Stimulated activated naive CD4-positive, alpha-beta T cell (primary cell): Measurements from ENCODE around the gene SLK.
A peak's percentile ranks its signal among the peaks of the same experiment; 100 is the strongest.

Source experiments
- DNase-seq, 6 experiments: peaks; one replicate each; lab custom pipeline; 2025; lab: John Stamatoyannopoulos, UW

The SLK gene

DNA sequence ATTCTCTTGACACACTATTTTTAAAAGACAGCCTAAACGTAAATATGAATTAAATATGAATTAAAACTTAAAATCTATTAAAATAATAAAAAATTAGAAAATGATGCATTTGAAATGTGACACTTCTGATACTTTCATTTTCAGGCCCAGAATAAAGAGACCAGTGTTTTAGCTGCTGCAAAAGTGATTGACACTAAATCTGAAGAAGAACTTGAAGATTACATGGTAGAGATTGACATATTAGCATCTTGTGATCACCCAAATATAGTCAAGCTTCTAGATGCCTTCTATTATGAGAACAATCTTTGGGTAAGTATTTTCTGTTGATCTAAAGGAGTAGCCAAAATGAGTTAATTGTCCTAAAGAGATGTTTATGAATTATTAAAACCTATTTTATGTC, 23.6 kb downstream of the SLK start:
- no peak for DNase-seq

DNA sequence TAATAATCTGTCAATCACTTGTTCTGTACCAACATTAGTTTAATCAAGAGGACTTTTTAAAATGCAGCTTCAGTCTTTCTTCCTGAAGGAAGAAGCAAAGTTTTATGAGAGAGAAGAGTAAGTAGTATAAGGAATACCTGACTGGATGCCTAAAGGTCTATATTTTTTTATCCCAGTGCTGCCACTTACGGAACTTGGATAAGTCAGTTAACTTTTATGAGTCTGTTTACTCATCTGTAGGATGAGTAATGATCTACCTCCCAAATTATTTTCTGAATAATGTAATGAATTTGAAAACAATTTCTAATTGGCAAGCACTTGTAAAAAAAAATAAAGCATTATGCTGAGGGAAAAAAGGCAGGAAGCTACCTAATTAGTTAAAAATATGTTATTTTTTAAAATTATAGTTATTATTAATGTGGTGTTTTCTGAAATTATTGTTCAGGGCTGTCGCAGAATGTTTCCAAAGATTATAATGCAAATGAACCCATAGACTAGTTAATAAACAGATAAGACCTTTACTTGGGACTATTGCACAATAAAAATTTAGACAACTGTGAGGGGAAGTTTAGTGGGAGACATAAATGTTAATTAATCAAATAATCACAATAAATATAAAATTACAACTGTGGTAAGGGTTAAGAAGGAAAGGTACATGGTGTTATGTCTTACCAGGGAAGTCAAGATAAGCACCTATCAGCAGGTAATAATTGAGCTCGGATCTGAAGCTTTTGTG, 24.6 kb downstream of the SLK start:
- DNase-seq = no peak

DNA sequence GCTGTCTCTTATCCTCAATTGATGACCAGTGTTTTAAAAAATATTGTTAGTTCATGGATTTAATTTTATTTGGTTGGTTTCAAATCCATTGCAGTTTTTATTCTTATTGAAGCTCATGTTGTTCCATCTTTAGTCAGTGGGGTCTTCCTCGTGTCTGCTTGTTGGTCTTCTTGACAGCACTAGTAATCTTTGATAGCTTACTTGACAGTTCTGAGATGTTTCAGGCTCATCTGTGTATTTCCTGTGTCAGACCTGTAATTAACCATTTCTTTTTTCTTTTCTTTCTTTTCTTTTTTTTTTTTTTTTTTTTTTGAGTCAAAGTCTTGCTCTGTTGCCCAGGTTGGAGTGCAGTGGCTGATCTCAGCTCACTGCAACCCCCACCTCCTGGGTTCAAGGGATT, 28.2 kb downstream of the SLK start:
- DNase-seq = no peak

DNA sequence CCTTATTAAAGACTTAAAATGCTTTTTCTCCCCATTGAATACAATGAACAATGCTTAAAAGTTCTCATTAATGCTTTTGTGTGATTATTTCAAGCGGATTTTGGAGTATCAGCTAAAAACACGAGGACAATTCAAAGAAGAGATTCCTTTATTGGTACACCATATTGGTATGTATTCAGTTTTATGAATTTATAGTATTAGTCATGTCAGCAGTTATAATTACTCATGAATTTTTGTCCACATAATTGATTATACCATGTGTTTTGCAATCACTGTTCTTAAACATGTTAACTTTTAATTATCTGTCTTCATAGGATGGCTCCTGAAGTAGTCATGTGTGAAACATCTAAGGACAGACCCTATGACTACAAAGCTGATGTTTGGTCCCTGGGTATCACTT, 31.9 kb downstream of the SLK start:
- no peak for DNase-seq

DNA sequence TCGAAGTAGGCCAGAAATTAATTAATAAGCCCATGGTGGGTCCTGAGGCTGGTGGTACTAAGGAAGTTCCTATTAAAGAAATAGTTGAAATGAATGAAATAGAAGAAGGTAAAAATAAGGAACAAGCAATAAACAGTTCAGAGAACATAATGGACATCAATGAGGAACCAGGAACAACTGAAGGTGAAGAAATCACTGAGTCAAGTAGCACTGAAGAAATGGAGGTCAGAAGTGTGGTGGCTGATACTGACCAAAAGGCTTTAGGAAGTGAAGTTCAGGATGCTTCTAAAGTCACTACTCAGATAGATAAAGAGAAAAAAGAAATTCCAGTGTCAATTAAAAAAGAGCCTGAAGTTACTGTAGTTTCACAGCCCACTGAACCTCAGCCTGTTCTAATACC, 36.0 kb downstream of the SLK start:
- no peak for DNase-seq

DNA sequence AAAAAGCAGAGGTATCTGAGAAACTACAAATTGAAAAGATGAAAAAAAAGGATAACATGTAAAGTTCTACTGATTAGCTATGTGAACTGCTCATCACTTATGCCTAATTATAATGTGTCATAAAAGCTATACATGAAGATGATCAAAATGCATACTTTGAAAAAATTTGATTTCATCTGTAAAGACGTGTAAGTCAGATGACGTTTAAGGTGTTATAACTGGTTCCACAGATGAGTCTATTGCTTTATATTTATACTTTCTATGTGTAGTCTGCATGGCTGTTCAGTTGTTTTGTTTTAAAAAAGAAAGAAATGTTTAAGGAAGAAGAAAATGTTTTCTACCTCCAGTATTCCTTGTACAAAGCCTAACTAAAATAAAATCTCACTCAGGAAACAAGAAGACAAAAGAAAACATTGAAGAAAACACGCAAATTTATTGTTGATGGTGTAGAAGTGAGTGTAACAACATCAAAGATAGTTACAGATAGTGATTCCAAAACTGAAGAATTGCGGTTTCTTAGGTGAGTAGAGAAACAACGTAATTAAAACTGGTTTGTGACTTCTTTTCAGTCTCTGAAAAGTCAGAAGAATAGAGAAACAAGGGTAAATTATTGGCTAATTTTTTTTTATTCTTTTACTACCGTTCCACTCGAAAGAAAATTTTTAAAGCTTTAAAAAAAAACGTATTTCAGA, 38.4 kb downstream of the SLK start:
- DNase-seq = no peak

DNA sequence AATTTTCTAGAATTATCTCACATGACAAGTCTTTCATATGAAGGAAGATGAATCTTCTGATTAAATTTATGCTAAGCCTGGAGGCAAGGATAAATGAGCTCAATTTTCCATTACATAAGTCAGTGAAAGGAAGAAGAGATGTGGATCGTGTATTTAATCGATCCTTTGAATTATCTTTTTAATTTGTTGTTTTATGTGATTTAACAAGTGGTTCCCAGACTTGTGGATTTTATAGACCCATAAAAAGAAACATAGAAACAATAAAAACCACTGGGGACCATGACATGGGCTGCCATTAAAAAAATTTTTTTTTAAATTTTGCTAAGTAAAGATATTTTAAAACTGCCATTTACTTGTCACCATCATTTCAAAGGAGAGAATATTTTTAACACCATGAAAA, 45.0 kb downstream of the SLK start:
- DNase-seq = no peak

DNA sequence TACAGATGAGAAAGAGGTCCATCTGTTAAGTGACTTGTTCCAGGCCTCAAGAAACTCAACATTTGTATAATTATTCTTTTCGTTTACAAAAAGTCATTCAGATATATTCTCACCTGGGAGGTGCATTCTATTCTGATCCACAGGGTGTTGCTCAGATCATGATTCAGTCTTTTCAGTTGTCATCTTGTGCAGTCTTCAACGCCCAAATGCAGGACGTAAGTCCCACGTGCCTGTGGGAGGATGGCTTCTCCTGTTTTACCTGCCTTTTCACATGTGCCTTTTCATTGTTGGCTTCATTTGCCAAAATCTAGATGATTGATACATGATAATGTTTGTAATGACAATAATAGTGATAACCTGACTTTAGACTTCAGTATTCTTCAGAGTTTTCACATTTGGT, 46.5 kb downstream of the SLK start:
- DNase-seq = no peak

DNA sequence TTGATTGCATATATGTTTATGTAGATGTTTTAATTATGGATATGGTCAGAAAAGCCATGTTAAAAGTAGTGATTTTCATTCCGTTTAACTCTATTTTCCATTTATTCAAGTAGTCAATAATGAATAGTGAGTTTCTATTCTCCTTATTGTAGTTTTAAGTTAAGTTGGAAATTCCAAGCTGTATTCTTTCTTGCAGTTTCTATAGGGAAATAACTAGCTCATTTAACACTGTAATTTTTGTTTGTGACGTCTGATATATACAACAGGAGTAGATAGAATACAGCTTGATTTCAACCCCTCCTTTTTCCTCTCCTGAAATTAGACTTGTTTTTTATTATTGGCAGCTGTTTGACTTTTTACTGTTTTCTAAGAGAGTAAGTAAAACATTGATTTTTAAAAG, 47.2 kb downstream of the SLK start:
- no peak for DNase-seq

DNA sequence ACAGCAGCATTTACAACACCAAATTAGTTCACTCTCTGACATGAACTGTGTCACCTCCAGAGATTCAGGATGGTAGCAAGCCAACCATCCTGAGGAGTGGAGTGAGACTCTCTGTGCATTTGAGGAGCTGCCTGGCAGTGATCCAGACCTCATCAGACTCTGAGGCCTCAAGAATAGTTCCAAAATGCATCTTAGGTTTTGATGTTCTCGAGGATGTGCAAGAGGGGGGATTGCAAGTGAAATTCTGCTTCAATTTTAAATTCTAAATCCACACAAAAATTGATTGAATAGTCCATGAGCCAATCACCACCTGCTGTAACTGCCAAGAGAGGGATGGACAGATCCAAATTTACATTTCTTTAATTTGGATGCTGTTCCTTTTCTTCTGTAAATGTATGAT, 49.7 kb downstream of the SLK start:
- DNase-seq = no peak

DNA sequence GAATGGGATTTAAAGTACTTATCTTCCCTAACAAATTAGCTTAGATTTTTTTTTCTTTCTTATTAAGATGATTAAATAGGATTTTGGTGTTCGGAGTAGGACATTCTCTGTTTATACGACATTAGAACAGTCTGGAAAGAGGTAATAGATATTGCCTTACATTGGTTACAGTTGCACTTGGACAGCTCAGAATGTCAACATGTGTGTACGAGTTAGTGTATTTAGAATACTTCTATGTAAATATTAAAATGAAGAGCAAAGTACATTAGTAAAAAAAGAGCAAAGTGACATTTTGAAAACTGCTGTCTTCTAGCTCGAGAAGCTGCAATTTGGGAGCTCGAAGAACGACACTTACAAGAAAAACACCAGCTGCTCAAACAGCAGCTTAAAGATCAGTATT, 51.5 kb downstream of the SLK start:
- no peak for DNase-seq

DNA sequence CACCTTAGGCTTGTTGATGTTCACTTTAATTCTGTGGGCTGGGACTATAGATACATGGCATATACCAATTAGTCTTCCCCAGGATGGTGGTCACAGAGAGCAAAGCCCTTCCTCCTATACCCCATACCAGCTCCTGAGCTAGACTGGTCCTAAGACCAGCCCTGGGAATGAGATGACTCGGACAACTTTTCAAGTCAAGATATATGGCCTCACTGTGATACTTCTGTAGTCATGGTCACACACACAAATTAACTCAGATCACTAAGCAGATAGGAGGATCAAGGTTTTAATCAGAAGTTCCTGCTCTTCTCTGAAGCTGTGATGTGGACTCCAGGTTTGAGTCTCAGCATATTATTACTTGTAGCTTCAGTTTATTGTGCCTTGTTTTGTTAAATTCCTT, 53.1 kb downstream of the SLK start:
- DNase-seq = no peak

DNA sequence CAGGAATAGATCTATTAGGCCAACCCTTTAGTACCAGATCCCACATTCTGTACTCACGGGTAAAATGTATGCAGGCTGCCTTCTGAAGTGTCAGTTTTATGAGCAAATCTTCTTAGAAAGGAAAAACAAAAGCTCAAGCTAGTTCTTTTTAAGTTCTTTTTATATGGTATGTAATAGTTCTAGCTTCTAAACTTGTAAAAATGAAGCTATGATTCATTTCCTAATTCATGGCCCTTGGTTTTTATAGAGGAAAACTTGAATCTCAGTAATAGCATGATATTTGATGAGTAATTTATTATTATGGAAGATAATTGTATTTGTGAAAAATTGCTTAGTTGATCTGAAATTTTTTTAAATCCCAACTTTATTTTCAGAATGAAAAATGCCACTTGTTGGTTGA, 54.3 kb downstream of the SLK start:
- DNase-seq = no peak

DNA sequence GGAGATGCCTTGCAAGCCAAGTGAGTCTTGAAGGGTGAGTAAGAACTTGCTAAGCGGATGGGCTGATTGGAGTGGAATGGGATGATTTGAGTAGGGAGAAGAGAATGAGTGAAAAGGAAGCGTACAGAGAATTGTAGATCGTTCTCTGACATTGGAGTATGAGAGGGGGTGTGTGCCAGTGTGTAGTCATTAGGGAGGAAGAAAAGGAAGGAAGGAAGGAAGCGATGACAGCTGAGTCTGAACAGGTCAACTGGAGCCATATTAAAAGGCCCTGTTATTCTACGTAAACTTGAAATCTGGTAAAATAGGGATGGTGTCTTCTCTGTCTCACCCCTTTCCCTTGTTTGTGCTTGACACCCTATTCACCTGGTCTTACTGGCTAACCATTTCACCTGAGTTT, 55.1 kb downstream of the SLK start:
- no peak for DNase-seq

DNA sequence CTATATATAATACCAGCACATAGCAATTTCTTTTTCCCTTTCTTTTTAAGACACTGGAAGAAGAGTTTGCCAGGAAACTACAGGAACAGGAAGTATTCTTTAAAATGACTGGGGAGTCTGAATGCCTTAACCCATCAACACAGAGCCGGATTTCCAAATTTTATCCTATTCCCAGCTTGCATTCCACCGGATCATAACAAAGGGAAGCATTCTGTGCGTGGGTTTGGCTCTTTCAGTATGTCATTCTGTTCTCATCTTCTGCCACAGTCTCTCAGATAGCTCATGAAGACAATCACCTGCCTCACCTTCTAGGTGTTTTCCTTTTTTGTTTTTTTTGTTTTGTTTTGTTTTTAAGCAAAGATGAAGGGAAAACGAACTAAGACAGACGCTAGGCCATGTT, 58.6 kb downstream of the SLK start:
- no peak for DNase-seq

DNA sequence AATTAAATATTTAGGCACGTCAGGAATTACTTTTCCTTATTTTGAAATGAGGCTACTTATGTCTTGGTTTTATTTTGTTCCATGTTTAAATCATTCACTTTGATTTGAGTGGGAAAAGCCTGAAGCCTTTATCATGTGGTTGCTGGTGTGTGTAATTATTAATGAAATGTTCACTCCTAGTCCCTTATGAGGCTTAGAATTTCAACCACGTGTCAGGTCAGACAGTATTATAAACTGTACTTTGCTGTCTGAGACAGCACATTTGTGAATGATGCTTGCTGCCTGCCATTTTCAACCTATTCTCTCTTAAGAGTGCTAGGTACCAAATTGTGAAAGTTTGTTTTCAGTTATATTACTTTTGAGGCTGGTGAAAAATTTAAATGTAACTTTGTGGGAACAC, 59.8 kb downstream of the SLK start:
- no peak for DNase-seq

DNA sequence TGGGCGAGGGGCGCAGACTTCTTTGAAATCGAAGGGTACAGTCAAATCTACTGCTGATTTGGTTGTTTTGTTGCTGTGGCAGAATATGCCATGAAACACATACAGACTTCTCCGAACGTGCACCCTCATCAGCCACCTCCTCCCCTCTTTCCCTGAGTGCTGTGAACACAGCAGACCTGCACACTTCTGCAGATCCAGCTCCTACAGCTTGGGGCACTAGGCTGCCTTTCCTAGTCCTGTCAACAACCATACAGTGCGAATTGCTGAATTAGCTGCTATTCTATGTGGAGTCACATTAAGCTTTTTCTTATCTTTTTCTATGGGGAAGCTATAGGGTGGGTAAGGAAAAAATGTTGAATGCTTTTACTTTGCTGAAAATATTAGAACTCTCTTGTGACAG, 61.2 kb downstream of the SLK start:
- peak in 1 of 6 experiments; percentile 7 for DNase-seq

DNA sequence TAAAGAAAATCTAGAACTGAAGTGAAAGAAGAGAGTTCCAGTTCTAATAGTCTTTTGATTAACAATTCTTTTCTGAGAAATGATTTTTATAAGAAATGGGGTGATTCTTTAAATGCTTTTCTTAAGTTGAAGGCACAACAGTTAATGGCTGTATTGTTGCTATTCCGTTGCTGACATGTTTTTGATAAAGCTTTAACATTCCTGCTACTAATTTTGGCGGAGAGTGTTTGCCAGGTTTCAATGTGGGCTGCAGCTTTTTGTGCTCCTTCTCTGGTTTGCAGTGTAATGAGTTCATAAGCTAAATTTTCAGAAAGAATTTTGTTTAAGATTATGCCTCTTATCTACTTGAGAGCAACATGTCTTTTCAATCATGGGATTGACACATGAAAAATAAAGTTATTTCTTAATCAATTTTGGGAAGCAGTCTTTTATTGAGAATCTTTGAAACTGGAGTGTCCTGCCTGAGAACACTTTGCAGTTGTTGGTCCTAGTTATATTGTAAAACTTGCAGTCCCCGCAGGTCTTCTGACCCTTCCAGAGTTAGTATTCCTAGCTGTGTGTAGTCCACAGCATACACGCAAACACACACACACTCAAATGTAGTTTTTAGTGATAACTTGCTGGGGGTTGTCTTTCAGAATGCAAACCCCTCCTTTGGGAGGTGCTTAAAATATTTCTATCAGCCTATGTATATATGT, 62.0 kb downstream of the SLK start:
- DNase-seq = no peak

DNA sequence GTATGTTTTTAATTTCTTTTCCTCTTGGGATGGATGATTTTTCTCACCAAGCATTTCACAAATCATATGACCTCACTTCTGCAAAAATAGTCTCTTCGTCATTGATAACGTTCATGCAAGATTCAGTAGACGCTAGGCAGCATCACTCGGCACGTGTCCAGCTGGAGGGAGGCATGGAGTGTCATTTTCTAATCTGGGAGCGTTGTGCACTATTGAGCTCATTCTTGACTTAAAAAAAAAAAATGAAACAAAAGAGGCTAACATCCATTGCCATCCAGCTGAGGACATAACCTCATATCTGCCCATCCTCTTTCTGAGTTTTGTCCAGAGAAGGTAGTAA, 62.6 kb downstream of the SLK start:
- no peak for DNase-seq

DNA sequence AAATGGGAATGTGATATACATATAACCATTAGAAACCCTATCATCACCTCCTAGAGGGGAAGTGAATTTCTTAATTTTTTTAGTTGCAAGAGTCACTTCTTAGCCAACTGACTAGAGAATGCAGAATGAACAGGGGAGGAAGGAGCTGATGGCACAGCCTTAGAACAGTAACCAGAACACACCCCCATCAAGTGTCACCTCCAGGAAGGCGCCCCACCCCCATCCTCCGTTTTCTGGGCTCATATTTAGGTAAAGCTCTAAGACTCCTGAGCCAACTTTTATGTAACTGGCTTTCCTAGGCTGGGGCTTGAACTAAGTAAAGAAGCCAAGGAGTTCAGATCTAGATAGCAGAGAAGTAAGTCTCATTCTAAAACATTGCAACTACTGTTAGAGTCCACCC, 64.7 kb downstream of the SLK start:
- no peak for DNase-seq

DNA sequence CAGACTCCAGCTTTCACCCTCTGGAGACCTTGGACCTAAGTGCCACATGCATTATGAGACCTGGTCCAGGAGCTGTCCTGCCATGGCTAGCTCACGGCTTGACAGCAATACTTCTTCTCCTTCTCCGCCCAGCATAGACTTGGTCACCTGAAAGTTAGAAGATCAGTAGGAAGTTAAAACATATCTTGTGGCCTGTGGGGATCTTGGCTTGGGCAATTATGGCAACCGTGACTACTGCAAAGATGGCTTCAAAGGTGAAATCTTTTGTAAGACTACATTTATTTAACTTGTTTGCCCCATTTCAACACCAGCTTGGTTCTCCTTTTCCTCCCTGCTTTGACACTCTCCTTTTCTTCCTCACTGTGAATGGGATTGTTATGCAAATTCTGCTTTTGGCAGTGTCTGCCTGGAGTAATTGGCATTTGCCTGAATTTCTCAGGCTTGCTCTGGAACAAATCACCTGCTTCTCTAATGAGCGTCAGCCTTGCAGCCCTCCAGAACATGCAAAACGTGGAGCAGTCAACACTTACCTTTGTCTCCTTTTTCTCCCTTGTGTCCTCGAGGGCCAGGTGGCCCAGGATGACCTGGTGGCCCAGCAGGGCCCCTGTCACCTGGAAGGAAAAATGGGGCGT, 65.3 kb downstream of the SLK start:
- no peak for DNase-seq

DNA sequence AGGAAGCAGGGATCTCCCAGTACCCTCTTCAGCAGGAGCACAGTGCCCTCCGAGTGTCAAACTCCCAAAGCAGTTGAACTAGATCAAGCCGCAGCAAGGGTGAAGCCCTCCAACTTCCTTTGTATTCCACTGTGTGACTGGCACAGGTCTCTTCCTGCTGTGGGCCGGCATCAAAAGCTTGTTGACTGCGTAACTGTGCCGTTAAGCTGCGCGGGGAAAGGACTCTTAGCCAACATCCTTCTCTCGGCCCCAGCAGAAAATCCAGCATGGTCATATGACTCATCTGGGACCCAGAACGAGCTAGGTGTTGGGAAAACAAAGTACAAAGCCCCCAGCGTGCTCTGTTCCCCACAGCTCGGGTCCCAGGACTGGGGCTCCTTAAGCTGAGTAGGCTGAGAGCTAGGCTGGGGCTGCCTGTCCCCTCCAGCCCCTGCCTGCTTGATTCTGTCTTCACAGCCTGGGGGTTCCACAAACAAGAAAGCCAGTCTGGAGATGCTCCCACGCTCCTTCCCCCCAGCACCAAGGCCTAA, 66.5 kb downstream of the SLK start:
- DNase-seq = no peak

DNA sequence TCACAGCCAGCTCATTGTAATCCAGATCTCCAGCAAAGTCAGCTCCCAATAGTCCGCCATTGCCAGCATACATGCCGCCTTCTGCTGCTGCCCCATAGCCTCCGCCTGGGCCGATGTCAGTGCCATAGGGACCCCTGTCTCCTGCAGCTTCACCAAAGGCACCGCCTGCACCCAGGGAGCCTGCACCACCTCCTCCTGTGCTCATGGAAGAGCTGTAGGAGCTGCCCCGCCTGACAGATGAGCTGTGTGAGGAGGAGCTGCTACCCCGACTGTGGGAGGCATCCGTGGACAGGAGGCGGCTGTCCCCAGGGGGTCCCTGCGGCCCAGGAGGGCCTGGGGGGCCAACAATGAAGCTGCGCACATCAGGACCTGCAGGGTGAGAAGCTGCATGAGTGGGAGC, 67.0 kb downstream of the SLK start:
- DNase-seq = no peak
